ENCODE measurements around the gene ASCC1. TPM values are rescaled to one million over a fixed set of nuclear protein-coding genes. Genes with fewer than 3 reads are reported as not detected.

Gene ASCC1
- total and polyA plus RNA-seq, 9 donors, result 21.6 to 53.9 (median 31.1) TPM

DNA sequence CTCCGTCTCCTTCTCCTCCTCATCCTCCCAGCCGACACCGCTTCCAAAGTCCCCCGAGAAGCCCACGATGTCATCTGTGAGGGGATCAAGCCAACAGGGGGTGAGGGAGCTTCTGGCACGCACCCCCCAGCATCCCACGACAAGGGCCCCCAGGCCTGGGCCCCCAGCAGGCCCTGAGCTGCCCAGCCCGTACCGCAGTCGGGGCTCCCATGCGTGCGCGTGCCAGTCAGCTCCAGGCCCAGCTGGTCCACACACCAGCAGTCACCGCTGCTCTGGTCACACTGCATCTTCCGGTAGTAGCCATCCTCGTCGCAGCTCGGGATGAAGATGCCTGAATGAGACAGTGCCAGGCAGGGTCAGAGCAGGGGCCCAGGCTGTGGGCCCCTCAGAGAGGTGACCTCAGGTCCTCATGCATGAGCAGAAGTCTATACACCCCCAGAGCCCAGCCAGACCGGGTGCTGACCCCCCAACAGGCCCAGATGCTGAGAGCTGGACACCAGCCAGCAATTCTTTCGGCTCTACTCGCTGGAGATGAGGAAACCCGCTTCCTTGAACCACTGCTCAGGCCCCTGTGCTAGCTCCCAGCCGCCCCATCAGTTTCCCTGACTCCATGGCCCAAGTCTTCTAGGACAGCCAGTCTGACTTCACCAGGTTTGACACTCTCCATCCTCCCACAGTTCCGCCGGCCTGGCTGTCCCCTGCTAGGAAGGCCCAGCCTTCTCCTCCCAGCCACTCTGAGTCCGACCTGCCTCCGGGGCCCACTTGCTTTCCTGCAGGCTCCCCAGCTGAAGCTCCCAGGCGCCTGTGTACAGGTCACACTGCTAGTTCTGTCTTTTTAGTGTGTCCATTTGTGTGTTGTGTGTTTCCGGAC is 153.0 kb downstream of the ASCC1 start:
- no peak for TF ChIP-seq POLR2A (IDR thresholded peaks at IDR 0.05)
- no peak for TF ChIP-seq EP300 (IDR thresholded peaks at IDR 0.05)
- TF ChIP-seq, protein P1, sequence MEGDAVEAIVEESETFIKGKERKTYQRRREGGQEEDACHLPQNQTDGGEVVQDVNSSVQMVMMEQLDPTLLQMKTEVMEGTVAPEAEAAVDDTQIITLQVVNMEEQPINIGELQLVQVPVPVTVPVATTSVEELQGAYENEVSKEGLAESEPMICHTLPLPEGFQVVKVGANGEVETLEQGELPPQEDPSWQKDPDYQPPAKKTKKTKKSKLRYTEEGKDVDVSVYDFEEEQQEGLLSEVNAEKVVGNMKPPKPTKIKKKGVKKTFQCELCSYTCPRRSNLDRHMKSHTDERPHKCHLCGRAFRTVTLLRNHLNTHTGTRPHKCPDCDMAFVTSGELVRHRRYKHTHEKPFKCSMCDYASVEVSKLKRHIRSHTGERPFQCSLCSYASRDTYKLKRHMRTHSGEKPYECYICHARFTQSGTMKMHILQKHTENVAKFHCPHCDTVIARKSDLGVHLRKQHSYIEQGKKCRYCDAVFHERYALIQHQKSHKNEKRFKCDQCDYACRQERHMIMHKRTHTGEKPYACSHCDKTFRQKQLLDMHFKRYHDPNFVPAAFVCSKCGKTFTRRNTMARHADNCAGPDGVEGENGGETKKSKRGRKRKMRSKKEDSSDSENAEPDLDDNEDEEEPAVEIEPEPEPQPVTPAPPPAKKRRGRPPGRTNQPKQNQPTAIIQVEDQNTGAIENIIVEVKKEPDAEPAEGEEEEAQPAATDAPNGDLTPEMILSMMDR (IDR thresholded peaks at IDR 0.05), result no peak
- H3K36me3 ChIP-seq, result no peaks in the 10 kb centered on the region

DNA sequence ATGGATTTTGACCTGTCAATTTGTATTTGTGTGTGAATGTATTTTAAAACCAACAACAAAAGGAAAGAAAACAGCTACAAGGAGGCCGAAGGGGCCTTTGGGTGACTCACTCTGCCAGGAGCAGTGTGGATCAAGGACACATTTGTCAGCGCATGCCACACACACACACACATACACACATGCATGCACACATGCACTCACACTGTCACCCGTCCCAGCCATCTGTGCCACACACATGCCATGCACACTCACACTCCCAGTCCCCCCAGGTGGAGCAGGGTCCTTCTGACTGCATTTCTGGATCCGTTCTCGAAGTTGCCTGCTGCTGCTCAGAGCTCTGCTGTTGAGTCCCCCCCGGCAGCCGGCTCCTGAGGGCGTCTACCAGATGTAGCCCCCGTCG is 153.7 kb downstream of the ASCC1 start:
- TF ChIP-seq POLR2A (IDR thresholded peaks at IDR 0.05) (no peak), EP300 (IDR thresholded peaks at IDR 0.05) (no peak)
- TF ChIP-seq, protein P1 (IDR thresholded peaks at IDR 0.05), result no peak
- Histone ChIP-seq H3K36me3 (no peaks in the 10 kb centered on the region), H3K4me3 (no peak overlapping the region), H3K9me3 (no peaks in the 10 kb centered on the region), H3K27ac (peak overlapping the region in 1 of 2 donors; percentile 45), H3K27me3 (no peaks in the 10 kb centered on the region), H3K4me1 (ENCODE audit: insufficient read depth) (peaks cover 13% of the 10 kb centered on the region)
- intact Hi-C loops (cut with DNase I), result no loop called here
- WGBS, 3 donors, result 63 to 76% (median 69%) methylated on average over 10 of the region's 10 CpGs
- DNase-seq, result peak in 1 of 5 donors; percentile 32

More for the DNA sequence above, 153.0 kb downstream of the ASCC1 start:
- Histone ChIP-seq H3K4me1 (ENCODE audit: insufficient read depth) (peaks cover 17% of the 10 kb centered on the region), H3K27me3 (no peaks in the 10 kb centered on the region), H3K4me3 (no peak overlapping the region), H3K9me3 (no peaks in the 10 kb centered on the region), H3K27ac (no peak overlapping the region)
- 94 to 96% (median 95%) methylated on average over 29 of the region's 29 CpGs for WGBS, 3 donors
- DNase-seq, result peak in 1 of 5 donors; percentile 20
- intact Hi-C loops (cut with DNase I), result no loop called here

DNA sequence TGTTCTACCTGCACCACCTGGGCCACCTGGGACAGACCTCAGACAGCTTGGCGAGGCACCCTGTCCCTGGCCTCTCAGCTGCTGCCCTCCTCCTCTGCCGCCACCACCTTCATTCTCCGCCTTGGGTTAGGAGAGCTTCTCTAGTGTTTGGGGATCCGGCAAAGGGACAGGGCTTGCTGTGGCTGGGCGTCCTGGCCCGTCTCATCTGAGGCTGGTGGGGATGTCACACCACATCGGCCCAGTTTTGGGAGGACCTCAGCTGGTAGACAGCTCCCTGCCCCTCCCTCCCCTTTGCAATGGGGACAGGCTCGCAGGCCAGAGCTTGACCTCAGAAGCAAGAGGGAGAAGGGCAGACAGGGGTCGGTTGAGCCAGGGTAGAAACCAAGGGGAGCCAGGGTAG is 154.1 kb downstream of the ASCC1 start:
- 85 to 90% (median 85%) methylated on average over 9 of the region's 9 CpGs for WGBS, 3 donors
- TF ChIP-seq POLR2A (IDR thresholded peaks at IDR 0.05) (no peak), EP300 (IDR thresholded peaks at IDR 0.05) (no peak)
- TF ChIP-seq, protein P1 (IDR thresholded peaks at IDR 0.05), result no peak
- H3K9me3 ChIP-seq, result no peaks in the 10 kb centered on the region
- H3K4me1 ChIP-seq (ENCODE audit: insufficient read depth), result peaks cover 9% of the 10 kb centered on the region
- no peaks in the 10 kb centered on the region for H3K36me3 ChIP-seq
- no peaks in the 10 kb centered on the region for H3K27me3 ChIP-seq
- intact Hi-C loops (cut with DNase I), result no loop called here
- DNase-seq, result peak in 1 of 5 donors; percentile 19
- peak overlapping the region in 1 of 2 donors; percentile 45 for H3K27ac ChIP-seq
- H3K4me3 ChIP-seq, result no peak overlapping the region

DNA sequence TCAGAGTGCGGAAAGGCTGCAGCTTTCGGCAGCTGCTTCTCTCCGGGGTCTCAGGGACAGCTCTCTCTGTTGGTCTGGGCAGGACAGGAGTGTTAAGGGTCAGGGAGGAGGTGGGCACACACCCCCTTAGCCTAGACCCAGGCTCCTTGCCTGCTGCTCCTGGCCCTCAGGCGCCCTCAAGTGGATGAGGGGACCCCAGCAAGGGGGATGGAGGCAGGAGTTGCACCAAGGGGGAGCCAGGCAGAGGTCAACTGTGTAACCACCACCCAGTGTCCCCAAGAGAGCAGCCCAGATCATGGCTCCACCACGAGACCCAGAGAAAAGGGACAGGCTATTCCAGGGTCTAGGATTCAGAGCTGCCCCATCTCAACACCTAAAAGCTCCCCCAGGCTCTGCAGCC is 154.6 kb downstream of the ASCC1 start:
- TF ChIP-seq POLR2A (IDR thresholded peaks at IDR 0.05) (no peak), EP300 (IDR thresholded peaks at IDR 0.05) (no peak)
- TF ChIP-seq, protein P1 (IDR thresholded peaks at IDR 0.05), result no peak
- Histone ChIP-seq H3K4me1 (ENCODE audit: insufficient read depth) (peaks cover 5% of the 10 kb centered on the region), H3K36me3 (no peaks in the 10 kb centered on the region), H3K9me3 (no peaks in the 10 kb centered on the region), H3K27me3 (no peaks in the 10 kb centered on the region), H3K27ac (peak overlapping the region in 1 of 2 donors; percentile 45), H3K4me3 (no peak overlapping the region)
- intact Hi-C loops (cut with DNase I), result no loop called here
- WGBS, 3 donors, result 86 to 92% (median 89%) methylated on average over 5 of the region's 5 CpGs
- DNase-seq, result no peak
